ENCODE results near the gene FOXL2NB.
"Not testable (repeated sequence)": the region's sequence is repeated elsewhere in the genome, so short reads cannot be mapped to it uniquely, and the experiment has no call there.

Gene FOXL2NB

DNA sequence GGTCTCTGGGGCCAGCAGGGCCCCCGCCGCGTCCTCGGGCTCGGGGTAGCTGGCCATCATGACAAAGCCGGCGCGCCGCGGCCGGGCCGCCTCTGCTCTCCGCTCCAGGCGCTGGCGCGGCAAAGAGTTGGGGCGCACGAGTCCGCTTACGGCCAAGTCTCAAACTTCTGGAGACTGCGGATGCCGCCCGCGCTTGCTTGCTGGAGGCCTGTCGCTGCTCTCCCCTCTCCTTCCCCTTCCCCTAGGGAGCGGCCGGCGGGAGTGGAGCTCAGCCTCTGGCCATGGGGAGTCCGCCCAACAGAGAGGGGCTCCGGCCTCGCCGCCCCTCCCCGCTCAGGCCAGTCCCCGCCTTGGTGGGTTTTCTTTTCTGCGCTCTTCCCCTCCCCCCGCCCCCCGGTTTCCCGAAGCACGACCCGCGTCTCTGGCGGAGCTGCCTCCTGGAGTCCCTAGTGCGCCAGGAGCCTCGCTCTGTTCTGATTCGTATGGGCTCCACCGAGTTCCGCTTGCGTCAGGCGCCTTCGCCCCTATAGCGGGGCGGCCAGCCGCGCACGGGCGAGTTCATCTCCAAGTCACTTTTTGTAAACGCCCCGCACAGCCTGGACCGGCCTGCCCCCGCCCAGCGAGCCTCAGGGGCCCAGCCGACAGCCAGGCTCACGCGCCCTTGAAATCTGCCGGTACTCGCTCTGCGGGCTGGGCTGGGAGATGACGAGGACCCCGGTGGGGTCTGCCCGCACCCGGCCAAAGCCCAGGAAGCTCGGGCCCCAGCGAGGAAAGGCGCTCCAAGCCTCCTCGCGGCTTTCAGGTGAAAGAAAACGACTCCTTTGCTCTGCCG lies at the start of gene FOXL2NB, which contains the start of gene FOXL2:
FOXL2NB (plus strand) TSS at position 555 of the 832 bp plus-strand sequence; CDS start at position 703, 148 bp downstream.
FOXL2 (minus strand) TSS at position 475 of the 832 bp plus-strand sequence; CDS start at position 60, 415 bp downstream.
- FAIRE-seq: no peak

DNA sequence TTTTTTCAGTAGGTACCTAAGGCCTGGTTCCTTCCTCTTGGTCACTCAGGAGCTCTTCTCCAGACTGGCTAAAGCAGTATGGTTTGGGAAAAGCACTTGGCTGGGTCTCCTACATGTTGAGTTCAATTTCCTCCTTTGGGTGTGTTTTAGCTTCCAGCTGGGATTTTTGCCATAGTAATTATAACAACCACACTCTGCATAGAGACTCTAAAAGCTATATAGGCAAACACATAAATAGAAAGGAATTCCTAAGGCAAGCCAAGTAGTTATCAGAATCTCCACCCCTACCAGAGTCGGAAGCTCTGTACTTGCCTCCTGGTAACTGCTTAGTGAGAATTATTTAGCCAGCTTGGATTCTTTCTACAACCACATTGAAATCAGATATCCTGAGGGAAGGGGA lies 48.7 kb upstream of the FOXL2NB start:
- FAIRE-seq: no peak

DNA sequence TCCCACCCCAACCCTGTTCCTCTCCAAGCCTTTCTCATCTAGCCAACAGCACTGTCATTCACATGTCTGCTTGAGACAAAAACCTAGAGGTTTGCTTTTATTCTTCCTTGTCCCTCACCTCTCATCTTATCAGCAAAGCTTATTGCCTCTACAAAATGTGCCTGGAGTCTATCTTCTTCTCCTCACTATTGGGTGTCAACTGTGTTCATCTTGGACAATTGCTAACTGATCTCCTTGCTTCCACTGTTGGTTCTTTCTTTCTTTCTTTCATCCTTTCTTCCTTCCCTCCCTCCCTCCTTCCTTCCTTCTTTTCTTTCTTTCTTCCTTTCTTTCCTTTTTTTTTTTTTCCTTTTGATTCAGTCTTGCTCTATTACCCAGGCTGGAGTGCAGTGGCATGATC lies 48.3 kb upstream of the FOXL2NB start:
- FAIRE-seq: no peak

DNA sequence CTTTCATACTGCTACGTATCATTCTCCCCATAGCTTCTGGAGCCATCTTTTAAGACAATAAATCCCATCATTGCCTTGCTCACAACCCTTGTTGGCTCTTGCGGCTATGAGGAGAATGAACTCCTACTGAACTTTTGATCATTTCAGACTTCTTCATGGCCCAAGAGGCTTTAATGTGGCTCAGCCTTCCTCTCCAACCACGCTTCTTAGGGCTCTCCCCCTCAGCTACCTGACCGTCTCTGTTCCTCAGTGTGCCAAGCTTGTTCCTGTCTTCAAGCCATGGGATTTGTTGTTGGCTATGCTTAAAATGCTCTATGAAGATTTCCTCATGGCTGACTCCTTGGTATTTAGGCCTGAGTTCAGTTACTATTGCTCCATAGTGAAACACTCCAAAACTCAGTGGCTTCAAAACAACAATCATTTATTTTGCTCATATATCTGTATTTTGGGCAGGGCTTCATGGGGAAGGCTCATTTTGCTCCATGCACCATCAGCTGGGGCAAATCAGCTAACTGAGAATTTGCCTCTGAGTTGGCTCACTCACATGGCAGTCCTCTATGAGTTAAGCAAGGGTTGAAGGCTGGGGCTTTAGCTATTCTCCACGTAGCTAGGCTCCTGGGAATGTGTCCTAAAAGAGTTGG lies 47.5 kb upstream of the FOXL2NB start:
- no peak for FAIRE-seq

DNA sequence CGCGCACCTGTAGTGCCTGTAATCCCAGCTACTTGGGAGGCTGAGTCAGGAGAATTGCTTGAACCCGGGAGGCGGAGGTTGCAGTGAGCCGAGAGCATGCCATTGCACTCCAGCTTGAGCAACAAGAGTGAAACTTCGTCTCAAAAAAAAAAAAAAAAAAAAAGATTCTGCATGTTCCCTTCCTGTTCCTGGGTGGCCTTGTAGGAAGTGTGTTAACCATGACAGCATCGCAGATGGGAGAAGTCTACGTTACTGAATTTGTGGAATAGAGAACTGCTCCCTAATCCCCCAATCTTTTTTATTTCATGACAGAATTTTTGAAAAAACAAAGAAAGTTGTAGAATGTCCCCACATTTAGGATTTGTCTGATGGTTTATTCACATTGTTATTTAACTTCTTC lies 45.5 kb upstream of the FOXL2NB start:
- FAIRE-seq: no peak

DNA sequence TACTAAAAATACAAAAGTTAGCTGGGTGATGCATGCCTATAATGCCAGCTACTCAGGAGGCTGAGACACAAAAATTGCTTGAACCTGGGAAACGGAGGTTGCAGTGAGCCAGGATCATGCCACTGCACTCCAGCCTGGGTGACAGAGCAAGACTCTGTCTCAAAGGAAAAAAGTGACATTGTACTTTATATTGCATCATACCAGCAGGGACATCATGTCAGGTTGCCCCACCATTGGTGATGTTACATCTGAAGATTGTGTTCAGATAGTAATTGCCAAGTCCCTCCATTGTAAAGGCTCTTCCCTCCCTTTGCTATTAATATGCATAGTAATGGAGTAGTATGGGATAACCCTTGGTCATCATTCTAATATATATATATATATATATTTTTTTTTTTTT lies 44.8 kb upstream of the FOXL2NB start:
- FAIRE-seq: no peak

DNA sequence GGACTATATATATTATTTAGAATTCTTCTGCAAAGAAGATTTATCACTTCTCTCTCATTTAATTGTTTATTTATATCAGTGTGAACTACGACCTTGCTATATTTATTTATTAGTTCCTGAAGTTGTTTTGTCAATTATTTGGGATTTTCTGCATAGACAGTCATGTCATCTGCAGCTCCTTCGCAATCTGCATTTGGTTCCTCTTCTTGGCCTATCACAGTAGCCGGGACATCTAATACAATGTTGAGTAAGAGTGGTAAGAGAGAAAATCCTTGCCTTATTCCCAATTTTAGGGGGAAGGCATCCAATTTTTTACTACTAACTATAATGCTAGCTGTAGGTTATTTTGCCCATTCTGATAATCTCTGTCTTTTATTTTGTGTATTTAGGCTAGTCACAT lies 39.5 kb upstream of the FOXL2NB start:
- FAIRE-seq: no peak

DNA sequence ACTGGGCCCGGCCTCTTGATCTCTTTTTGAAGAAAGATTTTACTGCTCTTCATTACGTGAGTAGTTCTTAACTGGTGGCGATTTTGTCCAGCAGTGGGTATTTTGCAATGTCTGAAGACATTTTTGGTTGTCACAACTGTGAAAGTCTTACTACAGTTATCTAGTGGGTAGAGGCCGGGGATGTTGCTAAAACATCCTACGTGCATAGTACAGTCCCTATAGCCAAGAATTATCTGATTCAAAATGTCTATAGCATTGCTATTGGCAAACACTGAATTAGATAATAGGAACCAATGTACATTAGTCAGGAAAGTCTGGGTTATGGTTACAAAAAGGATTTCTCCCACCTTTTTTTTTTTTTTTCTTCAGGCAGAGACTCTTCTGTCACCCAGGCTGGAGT lies 38.2 kb upstream of the FOXL2NB start:
- no peak for FAIRE-seq

DNA sequence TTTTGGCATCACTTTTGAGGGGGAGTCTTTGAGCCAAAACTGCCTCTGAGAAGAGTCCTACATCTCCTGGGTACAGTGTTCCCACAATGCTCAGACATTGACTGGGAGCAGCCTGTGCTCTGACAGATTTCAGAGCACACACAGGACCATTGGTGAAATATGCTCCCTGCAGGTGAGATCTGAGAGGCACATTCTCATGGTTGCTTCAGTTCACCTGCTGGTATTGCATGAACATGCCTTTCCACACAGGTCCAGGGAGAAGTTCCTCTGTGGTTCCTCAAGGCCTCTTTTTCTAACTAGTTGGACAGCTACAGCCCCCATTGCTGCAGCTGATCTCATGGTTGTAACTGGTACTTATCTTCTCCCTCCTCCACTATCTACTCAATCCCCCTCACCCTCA lies 37.1 kb upstream of the FOXL2NB start:
- no peak for FAIRE-seq

DNA sequence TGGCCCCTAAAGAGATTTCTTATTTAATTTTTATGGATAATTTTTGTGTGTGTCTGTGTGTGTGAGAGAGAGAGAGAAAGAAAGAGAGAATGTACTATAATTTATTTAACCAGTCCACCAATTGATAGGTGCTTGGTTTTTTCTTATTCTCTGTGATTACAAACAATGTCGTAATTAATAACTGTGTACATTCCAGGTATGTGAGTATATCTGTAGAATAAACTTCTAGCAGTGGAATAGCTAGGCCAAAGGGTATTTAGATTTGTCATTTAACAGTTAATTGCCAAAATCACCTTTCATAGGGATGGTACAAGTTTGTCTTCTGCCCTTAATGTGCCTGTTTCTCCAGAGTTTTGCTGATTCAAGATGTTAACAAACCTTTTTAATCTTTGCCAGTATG lies 35.4 kb upstream of the FOXL2NB start:
- no peak for FAIRE-seq

DNA sequence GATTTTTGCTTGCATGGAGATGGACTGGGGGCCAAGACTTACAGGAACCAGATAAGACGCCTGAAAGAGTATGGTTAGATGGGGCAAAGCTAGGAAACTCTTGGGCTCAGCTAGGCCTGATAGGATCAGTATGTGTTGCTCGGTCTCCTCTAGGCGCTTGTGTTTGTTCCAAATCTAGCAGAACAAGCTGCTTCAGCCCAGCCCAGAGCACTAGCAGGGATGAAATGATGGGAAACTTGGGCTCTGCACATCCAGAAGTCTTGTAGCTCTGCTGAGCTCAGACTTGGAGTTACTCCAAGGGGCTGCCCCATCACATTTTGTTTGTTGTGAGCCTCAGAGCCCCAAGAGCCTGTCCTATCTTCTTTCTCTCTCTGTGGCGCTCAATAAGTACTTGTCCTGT lies 34.8 kb upstream of the FOXL2NB start:
- no peak for FAIRE-seq

DNA sequence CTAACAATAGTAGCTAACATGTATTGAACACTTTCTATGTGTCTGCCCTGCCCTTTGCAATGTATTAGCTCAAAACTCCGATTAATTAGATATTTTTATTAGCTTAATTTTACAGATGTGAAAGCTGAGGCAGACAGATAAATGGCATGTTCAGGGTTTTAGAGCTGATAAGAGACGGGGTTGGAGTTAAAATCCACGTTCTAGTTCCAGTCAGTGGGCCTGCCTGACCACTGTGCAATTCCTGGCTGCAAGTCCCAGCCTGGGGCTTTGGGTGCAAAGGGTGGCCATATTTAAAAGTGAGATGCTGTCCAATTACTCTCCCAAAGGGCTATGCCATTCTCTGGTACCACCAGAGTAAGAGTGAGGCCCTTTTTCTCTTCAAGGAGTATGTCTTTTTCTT lies 33.3 kb upstream of the FOXL2NB start:
- no peak for FAIRE-seq

DNA sequence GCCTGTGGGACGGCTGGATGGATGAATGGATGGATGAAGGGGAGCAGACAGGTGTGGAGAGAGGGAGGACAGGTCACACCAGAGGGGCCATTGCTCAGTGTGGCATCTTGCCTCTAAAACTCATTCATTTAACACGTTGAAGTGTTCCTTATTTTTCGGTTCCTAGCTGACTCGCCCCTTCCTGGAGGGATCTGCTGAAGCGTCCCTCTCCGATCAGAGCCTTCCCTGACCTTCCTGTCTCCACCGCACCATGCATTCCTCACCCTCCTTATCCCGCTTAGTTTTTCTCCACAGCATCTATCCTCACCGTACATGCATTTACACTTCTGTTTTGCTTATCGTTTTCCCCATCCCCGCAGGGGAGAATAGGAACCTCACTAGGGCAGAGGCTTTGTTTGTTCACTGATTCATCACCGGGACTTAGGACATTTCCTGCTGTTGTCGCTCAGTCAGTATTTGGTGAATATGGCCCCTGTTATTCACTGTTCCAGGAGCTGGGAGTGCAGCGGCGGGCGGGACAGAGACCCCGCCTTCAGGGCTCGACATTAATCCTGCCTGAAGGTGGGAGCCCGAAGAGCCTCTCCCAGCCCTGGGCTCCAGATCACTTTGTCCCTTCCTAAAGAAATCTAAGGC lies 32.0 kb upstream of the FOXL2NB start:
- no peak for FAIRE-seq

DNA sequence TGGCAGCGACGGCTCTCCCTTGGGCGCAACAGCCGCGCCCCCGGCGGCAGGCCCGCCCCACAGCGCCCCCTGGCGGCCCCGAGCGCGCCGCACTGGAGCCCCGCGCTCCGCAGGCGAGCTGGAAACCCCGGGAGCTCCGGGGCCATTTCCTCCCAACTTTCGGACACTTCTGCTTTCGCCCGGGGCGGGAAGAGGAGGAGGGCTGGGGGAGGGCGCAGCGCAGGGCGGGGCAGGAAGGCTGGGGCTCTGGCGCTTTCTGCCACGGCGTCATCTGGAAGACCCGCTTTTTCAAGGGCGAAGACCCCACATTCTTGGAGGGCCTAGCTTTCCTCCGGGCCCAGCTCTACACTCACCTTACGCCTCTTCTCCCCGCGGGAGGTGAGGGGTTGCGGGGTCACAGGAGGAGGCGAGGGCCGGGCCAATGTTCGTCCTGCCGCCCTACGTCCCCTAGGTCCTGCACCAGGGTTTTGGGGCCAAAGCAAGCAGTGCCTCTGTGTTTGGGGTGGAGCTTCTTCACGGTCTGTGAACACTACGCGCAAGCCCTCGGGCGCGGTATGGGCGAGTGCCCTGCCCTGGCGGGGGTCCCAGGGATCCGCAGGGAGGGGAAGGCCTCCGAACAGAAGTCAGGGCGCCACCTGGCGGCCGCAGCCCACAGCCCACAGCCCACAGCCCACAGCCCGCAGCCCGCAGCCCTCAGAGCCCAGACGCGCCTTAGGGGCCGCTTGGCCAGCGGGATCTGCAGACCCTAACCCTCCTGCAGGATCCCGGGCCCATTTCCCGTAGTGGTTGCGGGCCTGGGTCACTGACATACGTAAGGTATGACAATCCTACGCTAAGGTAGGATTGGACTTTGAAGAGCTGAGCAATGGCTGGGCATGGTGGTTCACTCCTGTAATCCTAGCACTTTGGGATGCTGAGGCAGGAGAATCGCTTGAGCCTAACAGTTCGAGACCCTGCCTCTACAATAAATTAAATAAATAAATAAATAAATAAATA lies 31.2 kb upstream of the FOXL2NB start:
- no peak for FAIRE-seq

DNA sequence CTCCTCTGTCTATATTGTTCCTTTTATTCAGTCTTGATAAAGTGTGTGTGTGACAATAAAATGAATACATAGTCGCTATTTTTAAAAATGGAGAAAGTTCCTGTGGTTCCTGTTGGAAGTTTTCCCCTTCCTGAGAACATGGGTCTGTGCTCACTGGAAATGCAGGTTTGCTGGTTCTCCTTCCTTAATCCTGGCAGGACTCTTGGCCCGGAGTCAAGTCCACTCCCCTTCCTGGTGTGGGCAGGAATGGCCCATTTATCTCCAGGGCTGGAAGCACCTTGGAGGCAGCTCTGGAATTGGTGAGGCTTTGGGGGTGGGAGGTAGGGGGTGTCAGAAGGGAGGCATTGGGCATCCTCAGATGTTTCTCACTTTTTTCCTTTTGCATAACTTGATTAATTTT lies 30.2 kb upstream of the FOXL2NB start:
- no peak for FAIRE-seq

DNA sequence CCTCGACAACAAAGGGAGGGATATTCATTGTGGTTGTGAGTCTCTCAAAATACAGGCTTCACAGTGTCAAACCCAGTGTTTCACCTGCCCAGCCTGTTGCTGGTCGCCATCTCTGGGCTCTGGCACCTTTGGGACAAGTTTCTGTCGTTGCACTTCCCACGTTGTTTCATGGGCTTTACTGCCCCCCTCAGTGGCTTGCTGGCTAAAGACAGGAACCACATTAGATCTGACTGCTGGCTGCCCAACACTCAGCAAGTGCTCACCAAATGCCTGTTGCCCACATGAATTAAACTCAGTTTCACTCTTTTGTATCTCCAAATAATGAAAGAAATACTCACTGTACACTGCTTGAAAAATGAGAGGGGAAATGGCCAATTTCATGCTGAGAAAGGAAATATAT lies 27.7 kb upstream of the FOXL2NB start:
- no peak for FAIRE-seq

DNA sequence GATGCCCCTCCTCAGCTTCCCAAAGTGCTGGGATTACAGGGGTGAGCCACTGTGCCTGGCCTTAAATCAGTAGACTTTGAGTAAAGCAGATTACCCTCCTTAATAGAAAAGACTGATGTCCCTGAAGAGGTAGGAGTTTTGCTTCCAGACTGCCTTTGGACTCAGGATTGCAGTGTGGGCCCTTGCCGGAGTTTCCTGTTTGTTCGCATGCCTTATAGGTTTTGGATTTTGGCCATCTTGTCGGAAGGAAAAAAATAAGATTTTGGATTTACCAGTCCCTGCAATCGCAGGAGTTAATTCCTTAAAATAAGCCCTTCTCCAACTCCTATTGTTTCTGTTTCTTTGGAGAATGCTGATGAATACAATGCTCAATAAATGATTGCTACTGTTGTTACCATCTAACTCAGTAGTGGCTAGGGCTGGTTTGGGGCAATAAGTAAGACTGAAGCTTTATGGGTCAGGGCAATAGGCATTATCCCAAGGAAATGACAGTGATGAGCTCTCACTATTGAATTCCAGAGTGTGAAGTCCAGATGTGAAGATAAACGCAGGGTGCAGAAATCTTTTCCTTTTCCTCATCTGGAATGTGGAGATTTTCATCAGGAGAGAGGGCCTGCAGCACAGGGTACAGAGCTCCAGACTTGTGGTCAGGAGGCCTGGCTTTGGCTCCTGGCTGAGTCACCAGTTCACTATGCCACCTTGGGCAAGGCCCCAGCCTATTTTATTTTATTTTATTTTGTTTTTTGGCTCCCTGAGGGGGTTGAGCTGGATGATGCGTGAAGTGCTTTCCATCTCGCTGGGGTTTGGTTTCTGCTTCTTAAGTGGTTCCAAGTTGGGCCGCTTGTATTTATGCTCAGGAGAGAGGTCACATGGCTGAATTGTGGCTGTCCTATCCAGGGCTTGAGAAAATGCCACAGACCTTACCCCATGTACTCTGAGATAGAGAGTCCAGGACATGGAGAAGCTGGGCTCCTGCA lies 25.4 kb upstream of the FOXL2NB start:
- no peak for FAIRE-seq

DNA sequence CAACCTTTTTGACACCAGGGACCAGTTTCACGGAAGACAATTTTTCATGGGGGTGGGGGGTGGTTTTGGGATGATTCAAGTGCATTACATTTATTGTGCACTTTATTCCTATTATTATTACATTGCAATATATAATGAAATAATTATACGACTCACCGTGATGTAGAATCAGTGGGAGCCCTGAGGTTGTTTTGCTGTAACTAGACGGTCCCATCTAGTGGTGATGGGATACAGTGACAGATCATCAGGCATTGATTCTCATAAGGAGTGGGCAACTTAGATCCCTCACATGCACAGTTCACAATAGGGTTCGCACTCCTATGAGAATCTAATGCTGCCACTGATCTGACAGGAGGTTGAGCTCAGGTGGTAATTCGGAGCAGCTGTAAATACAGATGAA lies 24.6 kb upstream of the FOXL2NB start:
- not testable (repeated sequence) for FAIRE-seq

DNA sequence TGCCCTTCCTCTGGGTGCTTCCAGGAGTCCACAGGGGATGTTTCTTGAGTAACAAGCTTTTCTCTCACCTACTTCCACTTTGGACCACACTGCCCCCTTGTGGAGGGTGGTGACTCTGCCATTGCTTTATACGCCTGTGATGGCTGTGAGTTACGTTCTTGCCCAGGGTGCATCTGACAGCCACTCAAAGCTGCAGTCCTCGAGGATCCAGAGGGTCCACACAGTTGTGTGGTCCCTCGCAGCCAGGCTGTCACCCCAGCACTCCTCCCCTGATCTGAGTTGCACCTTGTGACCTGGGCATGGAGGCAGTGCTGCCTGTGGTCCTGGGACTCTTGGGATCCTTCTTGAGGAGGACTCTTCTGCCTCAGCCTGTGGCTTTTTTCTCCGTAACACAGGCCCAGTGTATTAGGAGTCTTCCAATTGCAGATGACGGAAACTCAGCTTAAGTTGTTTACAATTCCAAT lies 23.5 kb upstream of the FOXL2NB start:
- no peak for FAIRE-seq

DNA sequence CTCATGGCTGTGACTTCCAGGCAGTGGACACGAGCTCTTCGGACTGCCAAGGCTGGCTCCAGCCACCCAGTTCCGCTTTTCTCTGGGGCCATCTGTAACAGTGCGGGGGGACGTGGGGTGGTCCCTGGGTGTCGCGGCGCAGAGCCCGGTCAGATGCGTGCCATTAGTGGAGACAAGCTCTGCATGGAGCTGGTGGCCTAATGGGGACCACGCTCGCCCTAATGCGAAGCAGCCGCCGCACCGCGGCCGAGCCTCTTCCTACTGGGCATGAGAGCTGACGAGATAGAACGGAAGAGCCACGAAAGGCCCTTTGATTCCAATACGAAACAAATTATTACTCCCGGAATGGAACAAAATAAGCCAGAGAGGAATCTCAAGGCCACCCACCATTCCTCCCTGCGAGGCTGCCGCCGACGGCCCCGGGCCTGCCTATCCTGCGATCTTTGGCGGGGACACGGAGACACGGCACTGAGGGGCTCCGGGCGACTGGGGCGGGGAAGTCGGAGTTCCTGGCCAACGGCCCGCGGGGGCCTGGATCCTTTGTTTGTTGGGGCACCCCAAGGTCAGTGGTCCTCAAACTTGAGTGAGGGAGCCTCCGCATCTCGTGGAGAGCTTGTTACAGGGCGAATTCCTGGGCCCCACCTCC lies 18.2 kb upstream of the FOXL2NB start:
- no peak for FAIRE-seq
